Nephron (organoid): ENCODE data around the gene MUC20.
"Not testable (repeated sequence)": the region's sequence is repeated elsewhere in the genome, so short reads cannot be mapped to it uniquely, and the experiment has no call there.

Source experiments
- H3K27ac Mint-ChIP-seq, 3 experiments: 2 replicates each; pipeline ENCODE4 v1.8.0; 2020; ENCODE audit warnings: mixed read lengths in 3 of 3, mild to moderate bottlenecking in 2 of 3, moderate library complexity in 1 of 3
- H3K27me3 Mint-ChIP-seq: 2 replicates; pipeline ENCODE4 v1.8.0; 2021; ENCODE audit warnings: low read depth, mild to moderate bottlenecking, moderate library complexity, mixed read lengths
- H3K36me3 Mint-ChIP-seq: 2 replicates; pipeline ENCODE4 v1.8.0; 2020; ENCODE audit warnings: low read depth, mixed read lengths
- H3K4me1 Mint-ChIP-seq: 2 replicates; pipeline ENCODE4 v1.8.0; 2020; ENCODE audit warnings: mixed read lengths
- H3K4me3 Mint-ChIP-seq, 3 experiments: 2 replicates each; pipeline ENCODE4 v1.8.0; 2020; ENCODE audit warnings: mild to moderate bottlenecking in 3 of 3, mixed read lengths in 3 of 3, moderate library complexity in 2 of 3
- H3K9me3 Mint-ChIP-seq: 2 replicates; pipeline ENCODE4 v1.8.0; 2020; ENCODE audit warnings: mixed read lengths
- TF ChIP-seq, protein P1 (sequence below), 3 experiments: fragments of 200-600 bp; sonication (generic); IDR thresholded peaks; one replicate each; pipeline ENCODE4 v1.5.0; 2021; ENCODE audit warnings: antibody characterized with exemption in 3 of 3; ENCODE audit not compliant: unreplicated experiment in 3 of 3

MUC20 gene

DNA sequence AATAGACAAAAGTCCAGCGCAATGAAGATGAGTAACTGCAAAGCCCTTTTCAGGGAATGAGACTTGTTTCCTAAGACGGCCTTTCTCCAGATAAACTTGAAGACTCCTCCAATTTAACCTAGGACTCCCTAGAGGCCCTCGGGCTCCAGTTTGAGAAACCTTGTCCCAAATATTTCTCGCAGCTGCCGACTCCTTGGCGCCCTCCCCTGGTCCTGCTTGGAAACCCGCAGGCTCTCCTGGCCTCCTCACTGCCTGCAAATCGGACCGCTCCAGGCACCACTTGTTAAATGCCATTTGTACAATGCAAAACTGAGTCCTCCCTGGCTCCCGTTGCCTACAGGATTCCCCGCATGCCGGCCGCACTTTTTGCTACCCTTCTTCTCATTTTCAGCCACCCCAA lies 54.1 kb downstream of the MUC20 start:
- Mint-ChIP-seq H3K27ac (no peak overlapping the region), H3K4me3 (no peak overlapping the region), H3K9me3 (peaks cover 15% of the 10 kb centered on the region), H3K36me3 (no peaks in the 10 kb centered on the region), H3K4me1 (no peaks in the 10 kb centered on the region), H3K27me3 (peaks cover 9% of the 10 kb centered on the region)
- TF ChIP-seq, protein P1, sequence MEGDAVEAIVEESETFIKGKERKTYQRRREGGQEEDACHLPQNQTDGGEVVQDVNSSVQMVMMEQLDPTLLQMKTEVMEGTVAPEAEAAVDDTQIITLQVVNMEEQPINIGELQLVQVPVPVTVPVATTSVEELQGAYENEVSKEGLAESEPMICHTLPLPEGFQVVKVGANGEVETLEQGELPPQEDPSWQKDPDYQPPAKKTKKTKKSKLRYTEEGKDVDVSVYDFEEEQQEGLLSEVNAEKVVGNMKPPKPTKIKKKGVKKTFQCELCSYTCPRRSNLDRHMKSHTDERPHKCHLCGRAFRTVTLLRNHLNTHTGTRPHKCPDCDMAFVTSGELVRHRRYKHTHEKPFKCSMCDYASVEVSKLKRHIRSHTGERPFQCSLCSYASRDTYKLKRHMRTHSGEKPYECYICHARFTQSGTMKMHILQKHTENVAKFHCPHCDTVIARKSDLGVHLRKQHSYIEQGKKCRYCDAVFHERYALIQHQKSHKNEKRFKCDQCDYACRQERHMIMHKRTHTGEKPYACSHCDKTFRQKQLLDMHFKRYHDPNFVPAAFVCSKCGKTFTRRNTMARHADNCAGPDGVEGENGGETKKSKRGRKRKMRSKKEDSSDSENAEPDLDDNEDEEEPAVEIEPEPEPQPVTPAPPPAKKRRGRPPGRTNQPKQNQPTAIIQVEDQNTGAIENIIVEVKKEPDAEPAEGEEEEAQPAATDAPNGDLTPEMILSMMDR (IDR thresholded peaks at IDR 0.05; ENCODE audit: unreplicated experiment in 3 of 3): peak in 2 of 3 experiments; percentile 16 to 35

DNA sequence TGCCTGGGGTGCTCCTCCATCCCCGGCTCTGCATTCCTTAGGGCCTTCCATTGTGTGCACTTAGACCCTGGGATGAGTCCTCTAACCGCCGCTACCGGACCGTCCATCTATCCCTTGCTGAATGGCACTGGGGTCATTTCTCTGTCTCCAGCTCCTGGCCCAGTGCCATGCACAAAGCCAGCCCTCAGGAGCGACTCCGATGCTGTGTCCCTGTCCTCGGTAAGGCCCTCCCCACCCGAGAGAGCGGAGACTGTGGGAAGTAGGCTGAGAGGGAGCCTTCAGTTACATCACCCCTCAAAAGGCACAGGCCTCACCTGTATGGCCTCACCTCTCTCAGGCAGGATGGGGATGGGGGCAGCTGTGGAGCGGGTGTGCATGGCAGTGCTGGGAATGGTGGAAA lies 57.2 kb downstream of the MUC20 start:
- Mint-ChIP-seq H3K36me3 (peaks cover 6% of the 10 kb centered on the region), H3K4me3 (no peak overlapping the region), H3K27ac (no peak overlapping the region), H3K9me3 (peaks cover 37% of the 10 kb centered on the region), H3K27me3 (peaks cover 19% of the 10 kb centered on the region), H3K4me1 (no peaks in the 10 kb centered on the region)
- TF ChIP-seq, protein P1 (IDR thresholded peaks at IDR 0.05; ENCODE audit: unreplicated experiment in 3 of 3): no peak

DNA sequence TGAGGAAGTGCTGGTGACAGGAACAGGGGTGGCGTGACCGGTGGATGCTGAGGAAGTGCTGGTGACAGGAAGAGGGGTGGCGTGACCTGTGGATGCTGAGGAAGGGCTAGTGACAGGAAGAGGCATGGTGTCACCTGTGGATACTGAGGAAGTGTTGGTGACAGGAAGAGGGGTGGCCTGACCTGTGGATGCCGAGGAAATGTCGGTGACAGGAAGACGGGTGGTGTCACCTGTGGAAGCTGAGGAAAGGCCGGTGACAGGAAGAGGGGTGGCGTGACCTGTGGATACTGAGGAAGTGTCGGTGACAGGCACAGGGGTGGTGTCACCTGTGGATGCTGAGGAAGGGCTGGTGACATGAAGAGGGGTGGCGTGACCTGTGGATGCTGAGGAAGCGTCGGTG lies 60.5 kb downstream of the MUC20 start:
- Mint-ChIP-seq H3K9me3 (peaks cover 59% of the 10 kb centered on the region), H3K27me3 (peaks cover 32% of the 10 kb centered on the region)
- H3K4me3 Mint-ChIP-seq, H3K36me3 Mint-ChIP-seq, H3K27ac Mint-ChIP-seq, H3K4me1 Mint-ChIP-seq: not testable (repeated sequence)
